ENCODE measurements around the gene ARSD.

- TF ChIP-seq CTCF (IDR thresholded peaks at IDR 0.05; ENCODE audit: borderline replicate concordance, extremely low read depth, low read length, poor library complexity, severe bottlenecking): no peak
- no peak for TF ChIP-seq EZH2 (IDR thresholded peaks at IDR 0.05; ENCODE audit: borderline replicate concordance, low read depth, low read length, severe bottlenecking)
These were observed 71.6 kb downstream of the ARSD start for GRCh38 chrX:2857566-2857965.

All from DND-41 (cell line).